ENCODE data around the gene TTC36.
A peak's percentile ranks its signal among the peaks of the same experiment; 100 is the strongest.
"Not testable (repeated sequence)": the region's sequence is repeated elsewhere in the genome, so short reads cannot be mapped to it uniquely, and the experiment has no call there.

Gene TTC36

GRCh38 chr11:118527109-118527508 lies at the start of gene TTC36:
Gene TTC36 (plus strand): TSS chr11:118527474. CDS start chr11:118527495, 21 bp downstream.
- DNase-seq = no peak

- not testable (repeated sequence) for DNase-seq
These were observed 46.0 kb upstream of the TTC36 start for GRCh38 chr11:118481238-118481637.

- no peak for DNase-seq
These were observed 42.9 kb upstream of the TTC36 start for GRCh38 chr11:118484405-118484804.

GRCh38 chr11:118485273-118485672 lies 42.0 kb upstream of the TTC36 start:
- no peak for DNase-seq

- peak; percentile 68 to 74 for DNase-seq
These were observed 38.7 kb upstream of the TTC36 start for GRCh38 chr11:118488480-118489109.

- DNase-seq = no peak
These were observed 36.2 kb upstream of the TTC36 start for GRCh38 chr11:118491041-118491440.

- DNase-seq = no peak
These were observed 29.4 kb upstream of the TTC36 start for GRCh38 chr11:118497831-118498230.

GRCh38 chr11:118503216-118503615 lies 24.1 kb upstream of the TTC36 start:
- no peak for DNase-seq

- DNase-seq = no peak
These were observed 15.7 kb upstream of the TTC36 start for GRCh38 chr11:118511601-118512000.

GRCh38 chr11:118514103-118514502 lies 13.2 kb upstream of the TTC36 start:
- DNase-seq = no peak

- no peak for DNase-seq
These were observed 7.7 kb upstream of the TTC36 start for GRCh38 chr11:118519549-118519948.

GRCh38 chr11:118521892-118522311 lies 5.4 kb upstream of the TTC36 start:
- DNase-seq = no peak

- peak in 1 of 2 experiments; percentile 17 for DNase-seq
These were observed 4.7 kb upstream of the TTC36 start for GRCh38 chr11:118522571-118523072.

GRCh38 chr11:118524356-118524755 lies 2.9 kb upstream of the TTC36 start:
- no peak for DNase-seq

- no peak for DNase-seq
These were observed 2.4 kb upstream of the TTC36 start for GRCh38 chr11:118524757-118525470.

- no peak for DNase-seq
These were observed 586 bp upstream of the TTC36 start for GRCh38 chr11:118526688-118527087.

- DNase-seq = no peak
These were observed 1.2 kb downstream of the TTC36 start for GRCh38 chr11:118528511-118528910.

GRCh38 chr11:118529584-118530175 lies 2.4 kb downstream of the TTC36 start:
- no peak for DNase-seq

GRCh38 chr11:118530180-118530682 lies 3.0 kb downstream of the TTC36 start:
- no peak for DNase-seq

GRCh38 chr11:118530683-118531596 lies 3.7 kb downstream of the TTC36 start, which contains the start of gene TMEM25:
Gene TMEM25 (plus strand): TSS chr11:118531192. CDS start chr11:118531802, 610 bp downstream.
- peak in 1 of 2 experiments; percentile 62 for DNase-seq

GRCh38 chr11:118531597-118532084 lies 4.4 kb downstream of the TTC36 start:
- no peak for DNase-seq

GRCh38 chr11:118532091-118532490 lies 4.8 kb downstream of the TTC36 start:
- DNase-seq = no peak

Measured in NCI-H446 (cell line).